ENCODE data around the gene ZNF507. TPM values are rescaled to one million over a fixed set of nuclear protein-coding genes. Genes with fewer than 3 reads are reported as not detected.

ZNF507 gene
- total and polyA plus RNA-seq, 2 of the 8 experiments (the other 6 are each of a cell fraction or from before 2014, with no cell fraction given) = 8.6 to 28.8 TPM

DNA sequence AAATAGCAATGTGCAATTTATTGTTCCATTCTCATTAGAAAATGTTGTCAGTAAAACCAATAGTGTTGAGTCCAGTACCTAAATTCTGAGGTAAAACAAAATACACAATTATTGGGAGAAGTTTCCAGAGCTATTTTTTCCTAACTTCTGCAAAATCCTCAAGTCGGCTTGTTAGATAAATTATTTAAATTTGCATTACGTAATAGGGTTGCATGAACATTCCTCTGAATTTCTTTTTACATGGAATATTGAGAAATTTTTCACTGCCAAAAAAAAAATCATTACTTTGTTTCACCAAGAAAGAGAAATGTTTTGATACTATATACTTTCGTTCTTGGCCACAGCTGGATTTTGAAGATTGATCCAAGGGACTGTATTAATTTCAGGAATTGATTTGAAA is 1.5 kb downstream of the ZNF507 start:
- CTCF ChIA-PET (ENCODE audit: partially characterized antibody) = interaction anchor here (1.6 kb wide), 1 partner anchor 11 kb away, joined by 6 read pairs; no protein-coding TSS in a partner anchor

More for the DNA sequence above, 1.5 kb downstream of the ZNF507 start:
- H2AK5ac ChIP-seq (ENCODE audit: low read depth, low read length) = no peak overlapping the region
- POLR2A ChIA-PET (ENCODE audit: partially characterized antibody) = interaction anchor here (0.8 kb wide), 1 partner anchor 48 kb away, joined by 3 read pairs; no protein-coding TSS in a partner anchor
- peaks cover 9 to 55% of the 10 kb centered on the region in 2 experiments for H3K79me2 ChIP-seq (ENCODE audit: control insufficient read depth in 1 of 2, insufficient read depth in 2 of 2, low read length in 2 of 2)
- no peak overlapping the region for H4K91ac ChIP-seq (replicated peaks; ENCODE audit: insufficient read length, low read length)
- peaks cover 0 to 3% (median 0%) of the 10 kb centered on the region in 4 experiments; a peak in 1 of 7 replicates for H3K27me3 ChIP-seq (replicated peaks in 1 of 4; ENCODE audit: control insufficient read depth in 3 of 4, extremely low read depth in 1 of 4, insufficient read depth in 3 of 4, low read length in 3 of 4)
- H3K36me3 ChIP-seq (ENCODE audit: control insufficient read depth in 2 of 4, insufficient read depth in 4 of 4, low read length in 3 of 4) = peaks cover 0 to 27% (median 7%) of the 10 kb centered on the region in 4 experiments; a peak in 7 of 8 replicates
- H3K4me1 ChIP-seq (replicated peaks in 1 of 4; ENCODE audit: control insufficient read depth in 3 of 4, insufficient read depth in 4 of 4, low read length in 3 of 4) = no peaks in the 10 kb centered on the region; a peak in 1 of 7 replicates
- H3K79me1 ChIP-seq (ENCODE audit: low read depth, low read length) = no peaks in the 10 kb centered on the region
- FAIRE-seq (no peak), DNase-seq (ENCODE audit: low read depth in 1 of 2, low spot score in 2 of 2) (no peak)
- H3K56ac ChIP-seq (replicated peaks; ENCODE audit: insufficient read length, low read depth, low read length) = no peak overlapping the region
- no peak overlapping the region for H2BK20ac ChIP-seq (ENCODE audit: low read length)
- H2BK12ac ChIP-seq (ENCODE audit: low read depth, low read length) = no peak overlapping the region
- no peaks in the 10 kb centered on the region; the same call in 1 of the 2 replicates for H3K23me2 ChIP-seq (ENCODE audit: low read depth, low read length)
- no peak for TF ChIP-seq NRF1 (IDR thresholded peaks at IDR 0.05; ENCODE audit: low read depth, low read length)
- TF ChIP-seq, protein P1, sequence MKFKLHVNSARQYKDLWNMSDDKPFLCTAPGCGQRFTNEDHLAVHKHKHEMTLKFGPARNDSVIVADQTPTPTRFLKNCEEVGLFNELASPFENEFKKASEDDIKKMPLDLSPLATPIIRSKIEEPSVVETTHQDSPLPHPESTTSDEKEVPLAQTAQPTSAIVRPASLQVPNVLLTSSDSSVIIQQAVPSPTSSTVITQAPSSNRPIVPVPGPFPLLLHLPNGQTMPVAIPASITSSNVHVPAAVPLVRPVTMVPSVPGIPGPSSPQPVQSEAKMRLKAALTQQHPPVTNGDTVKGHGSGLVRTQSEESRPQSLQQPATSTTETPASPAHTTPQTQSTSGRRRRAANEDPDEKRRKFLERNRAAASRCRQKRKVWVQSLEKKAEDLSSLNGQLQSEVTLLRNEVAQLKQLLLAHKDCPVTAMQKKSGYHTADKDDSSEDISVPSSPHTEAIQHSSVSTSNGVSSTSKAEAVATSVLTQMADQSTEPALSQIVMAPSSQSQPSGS (IDR thresholded peaks at IDR 0.05; ENCODE audit: low read length) = no peak
- no peak for TF ChIP-seq JUND (IDR thresholded peaks at IDR 0.05; ENCODE audit: low read length)
- no peak for TF ChIP-seq HDAC6 (IDR thresholded peaks at IDR 0.05; ENCODE audit: low read depth, low read length)
- TF ChIP-seq SUZ12 (IDR thresholded peaks at IDR 0.05; ENCODE audit: low read length) = no peak
- TF ChIP-seq BRCA1 (IDR thresholded peaks at IDR 0.05; ENCODE audit: low read depth, low read length) = no peak
- no peak for TF ChIP-seq PHF8 (conservative IDR thresholded peaks at IDR 0.05; ENCODE audit: low read depth, low read length)
- TF ChIP-seq POLR2AphosphoS5 (IDR thresholded peaks at IDR 0.05; ENCODE audit: low read depth, low read length) = no peak
- no peak for TF ChIP-seq CEBPB (IDR thresholded peaks at IDR 0.05; ENCODE audit: low read depth, low read length)
- no peak overlapping the region for H3K23ac ChIP-seq (ENCODE audit: insufficient read length)
- H4K5ac ChIP-seq (ENCODE audit: insufficient read length, low read depth, low read length) = no peak overlapping the region
- H3K4ac ChIP-seq (replicated peaks; ENCODE audit: insufficient read length, low read depth, low read length) = no peak overlapping the region
- no peak overlapping the region for H2BK5ac ChIP-seq (ENCODE audit: low read depth, low read length)
- WGBS, 2 experiments (ENCODE audit: extremely low coverage in 1 of 2, insufficient coverage in 1 of 2, insufficient read length in 1 of 2, insufficient replicate concordance in 2 of 2, low coverage in 1 of 2, low lambda C conversion rate in 2 of 2, missing lambda C conversion rate in 1 of 2) = 91% methylated on average over 3 of the region's 3 CpGs; no CpG with 5 or more reads in 1 of the 2 experiments
- H3K4me2 ChIP-seq (ENCODE audit: insufficient read depth in 1 of 2, low read depth in 2 of 2, low read length in 2 of 2) = peak overlapping the region; percentile 79 to 87; a peak in 3 of 4 replicates
- H4K8ac ChIP-seq (ENCODE audit: extremely low read depth, insufficient read depth, low read length) = no peak overlapping the region
- H2BK120ac ChIP-seq (replicated peaks; ENCODE audit: low read depth, low read length) = no peak overlapping the region
- H3K4me3 ChIP-seq (ENCODE audit: extremely low read depth in 1 of 4, insufficient read depth in 2 of 4, low read depth in 3 of 4, low read length in 4 of 4) = peak overlapping the region; percentile 84 to 100 (median 96); a peak in 6 of 8 replicates
- no peaks in the 10 kb centered on the region for H3K9me3 ChIP-seq (ENCODE audit: insufficient read depth in 2 of 2, low read depth in 1 of 2, low read length in 1 of 2)
- peaks cover 0 to 1% of the 10 kb centered on the region in 2 experiments for H4K20me1 ChIP-seq (replicated peaks in 1 of 2; ENCODE audit: control insufficient read depth in 1 of 2, insufficient read depth in 2 of 2, low read length in 2 of 2)
- no peak overlapping the region for H2BK15ac ChIP-seq (ENCODE audit: low read length)
- H3K14ac ChIP-seq (ENCODE audit: insufficient read length) = no peak overlapping the region
- H3K9ac ChIP-seq (replicated peaks in 1 of 4; ENCODE audit: extremely low read depth in 1 of 4, low read depth in 3 of 4, low read length in 3 of 4) = peak overlapping the region in 2 of 4 experiments; percentile 71 to 94; a peak in 2 of 7 replicates
- H2AFZ ChIP-seq (ENCODE audit: low read length) = no peak overlapping the region
- H3K18ac ChIP-seq (ENCODE audit: extremely low read depth, low read length) = no peak overlapping the region
- no peak overlapping the region for H3K27ac ChIP-seq (ENCODE audit: low read depth, low read length)
